HG02981 (cell line): ENCODE data around the gene CCR5.
"Not testable (repeated sequence)": the region's sequence is repeated elsewhere in the genome, so short reads cannot be mapped to it uniquely, and the experiment has no call there.

Experiments used
- ATAC-seq: cut with Tn5 transposase; IDR thresholded peaks from one replicate; pipeline ENCODE4 v1.9.1; 2021; ENCODE audit warnings: mild to moderate bottlenecking, moderate library complexity; ENCODE audit not compliant: unreplicated experiment

The CCR5 gene

GRCh38 chr3:46370839-46371518 is at the start of gene CCR5:
TSS of gene CCR5 (plus strand) at chr3:46370946. CDS start at chr3:46372903, 1,957 bp downstream.
- no peak for ATAC-seq

DNA sequence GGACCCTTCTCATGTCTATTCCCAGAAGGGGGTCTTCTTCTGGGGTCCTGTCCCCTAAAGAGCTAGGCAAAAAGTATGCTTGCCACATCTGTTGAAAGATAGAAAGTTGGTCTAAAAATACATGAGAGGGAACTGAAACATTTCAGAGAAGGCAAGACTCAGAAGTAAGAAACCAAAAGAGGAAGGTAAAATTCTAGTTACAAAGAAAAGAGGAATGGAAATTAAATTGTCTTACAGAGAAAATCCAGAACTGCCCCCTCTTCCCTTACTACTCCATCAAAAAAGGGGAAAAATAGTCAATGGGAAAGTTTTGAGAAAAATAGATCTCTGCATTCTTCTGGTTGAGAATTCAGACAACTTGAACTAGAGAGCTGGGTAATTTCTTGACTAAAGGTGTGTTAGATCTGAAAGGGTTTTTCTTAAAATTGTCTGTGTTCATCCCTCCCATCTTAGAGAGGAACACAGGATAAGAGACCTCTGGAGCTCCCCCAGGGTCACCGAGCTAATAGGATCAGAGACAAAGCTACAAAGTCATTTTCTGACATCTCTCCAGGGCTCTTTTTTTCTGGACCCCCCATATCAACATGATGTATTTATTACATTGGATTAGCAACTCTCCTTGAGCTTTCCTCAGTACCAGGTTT is 49.2 kb upstream of the CCR5 start:
- ATAC-seq, result no peak

DNA sequence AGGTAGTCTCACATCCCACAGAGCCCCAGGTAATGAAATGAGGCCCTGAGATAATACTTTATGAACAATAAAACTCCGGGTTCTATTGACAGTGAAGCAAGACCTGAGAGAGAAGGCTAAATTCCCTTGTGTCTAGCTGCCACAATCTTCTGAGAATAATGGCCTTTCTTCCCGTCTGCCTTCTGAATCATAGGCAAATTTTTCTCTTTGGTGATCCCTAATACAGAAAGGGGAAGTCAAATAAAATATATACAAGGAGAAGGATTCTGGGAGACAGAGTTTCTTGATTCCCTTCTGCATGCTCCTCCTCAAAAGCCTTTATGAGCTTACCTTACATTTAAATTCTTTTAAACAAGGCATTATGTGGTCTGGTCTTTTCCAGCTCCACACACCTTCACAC is 46.7 kb upstream of the CCR5 start:
- ATAC-seq, result no peak

- no peak for ATAC-seq
Observed at GRCh38 chr3:46325645-46326300, 45.0 kb upstream of the CCR5 start.

DNA sequence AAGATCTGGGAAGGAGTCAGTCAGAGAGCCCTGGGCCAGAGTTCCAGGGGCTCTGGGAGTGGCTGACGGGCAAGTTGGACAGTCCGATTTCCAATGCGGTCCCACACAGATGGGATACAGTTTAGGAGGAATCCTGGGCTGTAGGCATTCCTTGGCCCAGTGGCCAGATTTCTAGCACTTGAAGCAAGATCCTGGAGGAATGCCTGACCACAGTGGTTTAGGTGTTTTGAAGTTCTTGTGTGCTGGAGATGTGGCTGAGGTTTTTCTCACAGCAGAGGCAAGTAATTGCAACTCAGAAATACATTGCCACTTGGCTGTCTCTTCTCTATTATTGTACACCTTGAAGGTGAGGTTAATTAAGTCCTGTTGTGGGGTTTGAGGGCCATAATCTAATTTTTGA is 40.1 kb upstream of the CCR5 start:
- not testable (repeated sequence) for ATAC-seq

GRCh38 chr3:46334741-46335478 is 35.8 kb upstream of the CCR5 start:
- ATAC-seq, result no peak

GRCh38 chr3:46335541-46335940 is 35.2 kb upstream of the CCR5 start:
- no peak for ATAC-seq

- no peak for ATAC-seq
Observed at GRCh38 chr3:46337911-46338310, 32.8 kb upstream of the CCR5 start.

DNA sequence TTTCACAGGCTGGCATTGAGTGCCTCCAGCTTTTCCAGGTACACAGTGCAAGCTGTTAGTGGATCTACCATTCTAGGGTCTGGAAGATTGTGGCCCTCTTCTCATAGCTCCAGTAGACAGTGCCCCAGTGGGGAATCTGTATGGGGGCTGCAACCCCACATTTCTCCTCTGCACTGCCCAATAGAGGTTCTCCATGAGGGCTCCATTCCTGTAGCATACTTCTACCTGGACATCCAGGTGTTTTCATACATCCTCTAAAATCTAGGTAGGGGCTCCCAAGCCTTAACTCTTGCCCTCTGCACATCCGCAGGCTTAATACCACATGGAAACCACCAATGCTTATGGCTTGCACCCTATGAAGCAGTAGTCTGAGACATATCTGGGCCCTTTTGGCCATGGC is 31.9 kb upstream of the CCR5 start:
- ATAC-seq, result no peak

DNA sequence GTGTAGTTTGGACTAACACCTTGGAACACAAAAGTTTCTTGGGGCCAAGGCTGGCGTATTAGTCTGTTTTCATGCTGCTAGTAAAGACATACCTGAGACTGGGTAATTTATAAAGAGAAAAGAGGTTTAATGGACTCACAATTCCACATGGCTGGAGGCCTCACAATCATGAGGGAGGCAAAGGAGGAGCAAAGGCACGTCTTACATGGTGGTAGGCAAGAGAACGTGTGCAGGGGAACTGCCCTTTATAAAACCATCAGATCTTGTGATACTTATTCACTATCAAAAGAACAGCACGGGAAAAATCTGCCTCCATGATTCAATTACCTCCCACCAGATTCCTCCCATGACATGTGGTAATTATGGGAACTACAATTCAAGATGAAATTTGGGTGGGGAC is 26.3 kb upstream of the CCR5 start:
- no peak for ATAC-seq

DNA sequence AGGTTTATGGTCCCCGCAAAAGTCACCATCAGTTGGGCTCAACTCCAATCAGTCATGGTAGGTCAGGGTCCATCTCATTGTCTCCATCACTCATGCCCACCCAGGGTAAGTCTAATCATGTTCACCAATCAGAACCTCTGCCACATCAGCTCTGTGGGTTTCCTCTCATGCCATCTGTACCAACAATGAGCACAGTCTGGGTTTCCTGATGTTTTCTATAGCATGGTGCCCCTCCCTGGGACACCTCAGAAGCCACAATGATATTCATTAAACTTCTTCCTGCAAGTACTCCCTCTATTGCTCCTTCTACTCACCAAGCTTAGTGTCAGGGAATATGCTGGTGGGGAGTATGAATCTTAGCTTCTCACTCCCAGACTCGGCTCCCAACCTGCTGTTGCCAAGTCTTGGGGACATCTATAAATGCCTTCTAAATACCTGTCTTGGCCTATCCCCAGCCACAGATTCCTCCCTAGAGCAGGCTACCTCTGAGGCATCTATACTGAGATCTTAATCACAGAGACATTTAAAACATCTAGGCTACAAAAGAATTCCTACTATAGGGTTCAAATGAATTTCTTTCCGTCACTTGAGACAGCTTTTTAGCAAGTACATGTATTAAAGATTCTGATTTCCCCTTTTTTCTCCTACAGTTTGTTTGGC is 21.8 kb upstream of the CCR5 start:
- no peak for ATAC-seq

- peak; percentile 65 for ATAC-seq
Observed at GRCh38 chr3:46349484-46350261, 21.1 kb upstream of the CCR5 start.

GRCh38 chr3:46350262-46350565 is 20.5 kb upstream of the CCR5 start:
- no peak for ATAC-seq

- no peak for ATAC-seq
Observed at GRCh38 chr3:46351646-46352045, 19.1 kb upstream of the CCR5 start.

DNA sequence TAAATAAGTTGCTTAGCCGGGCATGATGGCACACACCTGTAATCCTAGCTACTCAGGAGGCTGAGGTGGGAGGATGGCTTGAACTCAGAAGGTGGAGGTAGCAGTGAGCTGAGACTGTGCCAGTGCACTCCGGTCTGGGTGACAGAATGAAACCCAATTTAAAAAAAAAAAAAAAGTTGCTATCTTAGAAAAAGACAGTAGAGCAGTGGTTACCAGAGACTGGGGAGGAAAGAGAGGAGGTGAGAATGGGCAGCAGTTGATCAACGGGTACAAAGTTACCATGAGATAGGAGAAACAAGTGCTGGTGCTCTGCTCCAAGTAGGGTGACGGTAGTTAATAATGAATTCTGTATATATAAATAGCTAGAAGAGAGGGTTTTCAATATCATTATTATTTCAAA is 17.7 kb upstream of the CCR5 start:
- ATAC-seq, result no peak

GRCh38 chr3:46353647-46354410 is 16.9 kb upstream of the CCR5 start, which contains the start of gene CCR2:
TSS of gene CCR2 (plus strand) at chr3:46354111. CDS start at chr3:46357528, 3,417 bp downstream.
- ATAC-seq, result no peak

DNA sequence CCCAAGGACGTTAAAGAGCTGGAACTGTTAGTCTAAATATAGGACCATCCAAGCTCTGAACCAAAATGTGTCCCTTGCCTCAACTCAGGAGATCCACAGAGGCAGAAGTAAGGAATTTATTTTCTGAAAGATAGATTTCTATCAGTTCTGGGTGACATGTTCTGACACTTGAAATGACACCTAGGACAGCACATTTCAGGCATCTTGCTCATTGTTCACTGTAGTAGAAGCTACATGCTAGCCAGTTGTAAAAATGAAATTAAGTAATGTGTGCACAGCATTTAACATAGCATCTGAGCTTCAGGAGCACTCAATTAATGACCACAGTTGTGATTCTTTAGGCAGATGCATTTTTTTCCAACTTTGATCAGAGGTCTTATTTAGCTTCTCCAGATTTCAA is 16.3 kb upstream of the CCR5 start:
- no peak for ATAC-seq

GRCh38 chr3:46354984-46355383 is 15.8 kb upstream of the CCR5 start:
- ATAC-seq, result no peak

DNA sequence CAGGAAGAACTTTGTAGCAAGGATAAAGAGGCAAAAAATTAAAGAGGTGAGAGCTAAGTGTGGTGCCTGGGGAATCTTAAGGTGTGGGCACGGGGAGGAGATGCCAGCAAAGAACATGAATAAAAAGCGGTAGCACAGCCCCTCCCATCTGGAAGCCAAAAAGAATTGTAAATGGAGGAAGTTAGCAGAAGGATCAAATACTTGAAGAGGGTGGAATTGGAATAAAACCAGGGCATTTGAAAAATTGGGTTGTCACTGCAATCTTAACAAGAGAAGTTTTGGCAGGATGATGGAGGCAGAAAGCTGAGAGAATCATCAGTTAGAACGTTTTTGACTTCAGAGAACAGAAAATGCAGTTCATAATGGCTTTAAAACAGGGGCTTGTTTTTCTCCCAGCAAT is 14.5 kb upstream of the CCR5 start:
- ATAC-seq, result no peak

- no peak for ATAC-seq
Observed at GRCh38 chr3:46356909-46357308, 13.8 kb upstream of the CCR5 start.
